HPDE6-E6E7 (cell line): ENCODE results near the gene KRT2.

Source experiments
- DNase-seq: peaks from one replicate; pipeline ENCODE4 v3.0.0; 2011; ENCODE audit warnings: missing footprints; ENCODE audit errors: extremely low spot score

KRT2 gene

DNA sequence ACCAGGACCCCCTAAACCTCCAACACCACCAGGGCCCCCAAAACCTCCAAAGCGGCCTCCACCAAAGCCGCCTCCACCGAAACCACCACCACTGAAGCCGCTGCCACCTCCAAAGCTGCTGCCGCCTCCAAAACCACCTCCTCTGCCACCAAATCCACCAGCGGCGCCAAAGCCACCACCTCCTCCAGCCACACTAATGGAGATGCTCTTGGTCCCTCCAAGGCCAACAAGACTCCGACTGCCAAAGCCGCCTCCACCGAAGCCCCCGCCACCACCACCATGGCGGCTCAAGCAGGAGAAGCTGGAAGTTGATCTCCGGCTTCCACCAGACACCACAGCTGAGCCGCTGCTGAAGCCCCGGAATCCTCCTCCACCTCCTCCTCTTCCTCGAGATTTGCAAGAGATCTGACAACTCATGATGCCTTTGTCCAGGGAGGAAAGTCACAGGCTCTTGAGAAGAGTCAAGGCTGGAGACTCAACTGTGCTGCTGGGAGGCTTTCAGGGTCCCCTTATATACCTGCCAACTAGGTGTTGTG is at the start of gene KRT2:
Gene KRT2 (minus strand): TSS at position 486 of the 536 bp plus-strand sequence. CDS start 69 bp downstream, at position 417.
- DNase-seq: no peak

GRCh38 chr12:52701281-52701680 is 49.3 kb upstream of the KRT2 start:
- DNase-seq: no peak

DNA sequence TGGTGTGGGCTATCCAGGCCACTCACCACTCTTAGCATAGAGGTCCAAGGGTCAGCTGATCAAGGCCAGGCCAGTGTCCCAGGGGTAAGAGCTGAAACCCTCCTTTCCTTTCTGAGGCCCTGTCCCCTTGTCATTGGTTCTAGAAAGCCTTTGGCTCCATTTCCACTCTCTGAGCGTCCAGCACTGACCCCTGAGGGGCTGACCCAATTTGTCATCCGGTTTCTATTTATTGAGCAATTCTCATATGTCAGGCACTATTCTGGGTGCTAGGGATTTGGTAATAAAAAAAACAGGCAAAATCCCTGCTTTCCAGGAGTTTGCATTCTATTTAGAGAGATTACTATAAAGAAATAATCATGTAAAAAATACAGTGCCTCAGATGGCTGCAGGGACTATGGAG is 47.9 kb upstream of the KRT2 start:
- DNase-seq: no peak

GRCh38 chr12:52699373-52699772 is 47.4 kb upstream of the KRT2 start:
- DNase-seq: no peak

- no peak for DNase-seq
These were observed 46.8 kb upstream of the KRT2 start for GRCh38 chr12:52698651-52699340.

- DNase-seq: no peak
These were observed 45.1 kb upstream of the KRT2 start for GRCh38 chr12:52697058-52697582.

DNA sequence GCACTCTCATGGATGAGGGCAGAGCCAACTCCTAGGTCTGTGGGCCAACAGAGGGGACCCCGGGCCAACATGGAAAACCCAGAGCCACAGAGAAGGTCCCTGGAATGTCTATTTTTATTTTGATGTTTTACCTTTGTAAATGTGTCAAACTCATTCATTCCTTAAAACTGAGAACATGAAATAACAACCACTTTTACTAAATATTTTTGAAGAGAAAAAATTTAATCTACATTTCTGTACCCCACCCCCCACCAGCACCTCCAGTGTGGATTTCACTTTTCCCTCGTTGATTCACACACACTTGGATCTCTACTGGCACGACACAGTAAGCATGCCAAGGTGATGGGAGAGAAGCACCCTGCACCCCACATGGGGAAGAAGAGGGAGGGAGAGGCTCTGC is 44.6 kb upstream of the KRT2 start:
- DNase-seq: no peak

DNA sequence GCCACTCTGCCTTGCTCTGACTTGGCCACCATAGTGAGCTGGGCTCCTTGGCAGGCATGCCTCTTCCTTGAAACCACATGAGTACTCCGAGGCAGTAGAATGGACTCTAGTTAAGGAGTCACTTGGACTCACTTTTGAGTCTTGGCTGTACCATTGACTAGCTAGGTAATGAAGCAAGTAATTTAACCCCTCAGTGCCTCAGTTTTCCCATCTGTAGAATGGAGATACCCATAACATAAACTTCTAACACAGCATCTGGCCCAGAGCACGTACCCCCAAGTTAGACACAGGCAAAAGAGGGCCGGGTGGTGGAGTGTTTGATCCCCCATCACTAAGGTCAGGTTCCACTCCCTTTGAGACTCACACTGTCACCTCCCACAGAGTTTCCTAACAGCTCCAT is 43.0 kb upstream of the KRT2 start:
- no peak for DNase-seq

GRCh38 chr12:52694151-52694550 is 42.1 kb upstream of the KRT2 start:
- no peak for DNase-seq

DNA sequence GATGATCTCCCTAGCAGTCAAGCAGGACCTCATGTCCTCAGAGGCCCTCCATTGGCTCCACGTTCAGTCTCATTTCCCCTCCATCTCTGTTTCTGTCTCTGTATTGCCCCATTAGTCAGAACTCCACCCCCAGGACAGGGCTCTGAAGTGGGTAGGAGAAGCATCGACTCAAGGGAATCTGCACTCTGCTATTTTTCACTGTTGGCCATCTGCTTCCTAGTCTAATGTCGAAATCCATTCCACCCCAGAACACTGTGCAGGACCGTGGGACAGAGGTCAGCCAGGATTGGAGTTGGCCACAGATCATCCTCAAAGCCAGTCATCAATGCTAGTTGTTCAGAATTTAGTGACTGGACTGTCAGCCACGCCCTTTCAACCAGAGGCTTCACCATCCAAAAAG is 41.2 kb upstream of the KRT2 start:
- DNase-seq: no peak

- no peak for DNase-seq
These were observed 40.2 kb upstream of the KRT2 start for GRCh38 chr12:52692254-52692653.

DNA sequence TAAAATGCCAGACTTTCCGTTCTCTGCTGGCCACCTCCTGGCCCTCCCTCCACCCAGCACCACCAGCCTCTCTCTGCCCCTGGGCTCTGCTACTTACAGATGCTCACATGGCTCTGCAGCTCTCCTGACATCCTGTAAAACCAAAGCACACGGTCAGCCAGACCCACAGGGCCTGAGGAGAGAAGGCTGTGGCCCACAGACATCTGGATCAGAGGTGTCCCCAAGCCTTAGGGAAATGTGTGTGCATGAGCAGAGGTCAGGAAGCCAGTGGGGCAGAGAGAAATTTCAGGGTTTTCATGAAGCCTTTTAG is 39.8 kb upstream of the KRT2 start:
- DNase-seq: no peak

DNA sequence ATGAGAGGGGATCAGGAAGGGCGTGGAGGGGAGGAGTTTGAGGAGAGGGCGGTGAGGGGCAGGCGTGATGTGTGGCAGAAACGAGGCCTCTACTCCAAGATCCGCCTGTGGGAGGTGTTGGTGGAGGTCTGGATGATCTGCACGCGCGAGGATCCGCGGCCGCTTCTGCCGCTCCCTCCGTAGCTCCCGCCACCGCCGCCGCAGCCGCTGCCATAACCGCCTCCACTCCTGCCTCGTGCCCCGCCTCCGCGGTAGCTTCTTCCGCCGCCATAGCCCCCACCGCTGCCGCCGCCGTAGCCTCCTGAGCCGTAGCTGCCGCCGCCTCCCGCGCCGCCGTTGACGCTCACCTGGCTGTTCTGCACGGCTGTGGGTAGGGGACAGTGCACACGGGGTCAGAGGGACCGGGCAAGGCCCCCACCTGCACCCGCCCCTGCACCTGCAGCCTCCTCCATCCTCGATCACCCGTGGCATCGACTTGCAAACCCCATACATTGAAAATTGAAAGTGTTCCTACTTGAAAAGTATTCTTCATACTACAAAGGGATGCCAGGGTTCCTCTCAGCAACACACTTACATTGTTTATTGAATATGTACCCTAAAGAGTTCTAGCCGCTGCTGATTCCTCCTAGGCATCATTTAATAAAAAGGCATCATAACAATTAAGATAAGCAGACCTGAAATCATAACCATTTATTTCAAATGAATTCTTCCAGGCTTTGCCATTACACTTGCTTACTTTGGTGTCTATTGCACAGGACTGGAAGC is 39.2 kb upstream of the KRT2 start:
- no peak for DNase-seq

DNA sequence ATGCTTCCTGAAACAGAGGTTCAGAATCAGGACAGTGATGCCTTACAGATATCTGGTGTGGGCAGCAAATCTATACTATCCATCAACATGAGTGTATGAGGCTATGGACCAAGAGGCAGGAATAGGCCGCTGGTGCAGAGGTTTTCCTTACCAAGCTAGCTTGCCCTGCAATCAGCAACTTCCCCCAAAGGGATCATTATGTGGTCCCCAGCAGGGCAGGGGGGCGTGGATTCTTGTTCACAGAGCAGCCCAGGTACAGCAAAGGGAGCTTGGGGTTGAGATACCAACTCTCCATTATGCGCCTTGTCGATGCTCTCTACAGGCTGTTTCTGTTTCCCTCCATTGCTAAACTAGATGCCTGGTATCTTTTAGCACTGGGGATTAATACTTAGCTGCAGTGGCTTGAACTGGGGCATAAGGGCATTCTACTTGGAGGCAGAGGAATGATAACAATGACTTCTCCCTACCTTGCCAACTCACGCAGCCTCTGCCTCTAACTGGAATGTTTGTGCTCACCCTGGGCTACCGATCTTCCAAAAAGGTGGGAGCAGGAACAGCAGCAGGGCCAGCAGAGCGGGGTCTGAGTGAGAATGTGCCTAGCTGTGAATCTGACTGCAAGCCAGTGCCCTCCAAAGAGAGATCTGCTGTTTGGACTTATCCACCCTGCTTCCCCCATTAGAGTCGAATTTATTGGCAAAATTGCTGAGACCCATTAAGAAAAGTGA is 38.5 kb upstream of the KRT2 start:
- DNase-seq: no peak

DNA sequence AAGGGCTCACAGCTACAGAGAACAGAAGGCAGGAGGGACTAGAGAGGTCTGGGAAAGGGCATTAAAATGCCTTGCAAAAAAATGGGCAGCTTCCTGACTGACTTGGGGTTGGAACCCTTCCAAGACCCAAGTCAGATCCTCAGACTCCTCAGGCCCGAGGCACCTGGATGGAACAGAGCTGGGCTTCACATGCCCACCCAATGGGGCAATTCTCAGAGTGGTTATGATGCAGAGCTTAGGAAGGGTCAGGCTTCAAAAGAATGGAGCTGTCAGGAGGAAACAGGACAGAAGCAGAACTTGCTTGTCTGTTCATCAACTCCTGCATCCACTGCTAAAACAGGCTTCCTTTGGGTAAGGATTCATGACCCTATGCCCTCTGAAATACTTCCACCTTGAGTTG is 37.9 kb upstream of the KRT2 start:
- DNase-seq: no peak

DNA sequence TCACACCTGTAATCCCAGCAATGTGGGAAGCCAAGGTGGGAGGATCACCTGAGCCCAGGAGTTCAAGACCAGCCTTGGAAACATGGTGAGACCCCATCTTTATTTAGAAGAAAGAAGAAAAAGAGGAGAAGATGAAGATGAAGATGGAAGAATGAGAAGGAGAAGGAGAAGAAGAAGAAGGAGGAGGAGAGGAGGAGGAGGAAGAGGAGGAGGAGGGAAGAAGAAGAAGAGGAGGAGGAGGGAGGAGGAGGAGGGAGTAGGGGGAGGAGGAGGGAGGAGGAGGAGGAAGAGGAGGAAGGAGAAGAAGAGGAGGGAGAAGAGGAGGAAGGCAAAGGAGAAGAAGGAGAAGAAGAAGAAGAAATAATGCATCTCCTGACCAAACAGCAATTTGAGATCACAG is 37.2 kb upstream of the KRT2 start:
- DNase-seq: no peak

GRCh38 chr12:52688481-52688880 is 36.5 kb upstream of the KRT2 start:
- no peak for DNase-seq

DNA sequence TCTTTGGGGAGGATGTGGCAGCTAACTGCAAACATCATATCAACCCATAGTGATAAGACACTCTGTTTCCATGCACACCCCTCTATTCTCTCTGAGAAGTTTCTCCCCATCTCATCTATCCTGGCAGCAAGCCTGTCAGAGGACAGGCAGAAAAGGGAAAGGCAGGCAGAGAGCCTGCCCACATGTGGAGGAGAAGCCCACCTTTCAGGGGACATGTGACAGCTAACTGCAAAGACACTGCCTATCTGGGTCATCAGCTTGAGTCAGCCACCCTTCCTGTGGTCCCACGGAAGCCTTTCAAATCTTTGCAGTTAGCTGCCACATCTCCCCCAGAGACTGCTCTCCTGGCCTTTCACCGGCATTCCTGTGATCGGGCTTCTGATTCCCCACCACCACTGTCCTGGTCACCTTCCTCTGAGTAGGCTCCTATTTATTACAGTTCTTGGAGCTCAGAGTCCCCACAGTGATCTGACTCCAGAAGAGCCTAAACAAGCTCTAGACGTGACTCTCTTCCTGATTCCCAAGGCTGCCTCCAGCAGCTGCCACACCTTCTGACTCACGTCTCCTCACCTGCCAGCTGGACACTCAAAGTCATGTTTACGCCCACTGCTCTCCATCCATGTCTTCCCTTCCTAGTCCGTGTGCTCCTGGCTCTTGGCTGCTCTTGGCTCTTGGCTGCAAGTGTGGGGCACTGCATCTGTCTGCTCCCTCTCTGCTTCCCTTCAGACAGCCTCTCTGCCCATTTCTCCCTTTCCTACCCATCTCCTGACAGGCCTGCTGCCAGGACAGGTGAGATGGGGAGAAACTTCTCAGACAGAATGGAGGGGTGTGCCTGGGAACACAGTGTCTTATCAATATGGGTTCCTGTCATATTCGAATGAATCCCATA is 35.7 kb upstream of the KRT2 start:
- peak; percentile 75 for DNase-seq

- DNase-seq: no peak
These were observed 34.9 kb upstream of the KRT2 start for GRCh38 chr12:52686756-52687487.

- no peak for DNase-seq
These were observed 34.1 kb upstream of the KRT2 start for GRCh38 chr12:52686063-52686462.

DNA sequence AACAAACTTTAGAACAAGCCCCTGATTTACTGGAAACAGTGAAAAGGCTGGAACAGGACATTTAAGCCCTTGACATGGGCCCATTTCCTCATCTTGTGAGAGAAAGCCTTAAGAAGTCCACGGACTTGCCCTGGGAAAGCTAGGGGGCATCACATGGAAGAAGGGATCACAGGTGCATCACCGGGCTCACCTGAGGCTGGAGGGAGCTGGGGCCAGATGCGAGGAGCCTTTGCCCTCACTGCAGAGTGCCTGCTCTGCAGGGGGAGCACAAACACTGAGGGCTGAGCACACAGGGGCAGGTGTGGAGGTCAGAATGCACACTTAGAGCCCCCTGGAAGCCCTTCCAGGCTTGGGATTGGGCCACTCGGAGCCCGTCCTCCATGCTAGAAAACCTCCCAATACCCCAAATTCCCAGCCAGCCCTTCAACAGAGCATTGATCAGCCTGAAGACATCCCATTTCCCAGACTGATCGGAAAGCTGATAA is 33.4 kb upstream of the KRT2 start:
- DNase-seq: no peak
